Fibroblast of skin of abdomen (primary cell): ENCODE results near the gene MIDN.
A peak's percentile ranks its signal among the peaks of the same experiment; 100 is the strongest.
"Not testable (repeated sequence)": the region's sequence is repeated elsewhere in the genome, so short reads cannot be mapped to it uniquely, and the experiment has no call there.

Source experiments
- DNase-seq: peaks from one replicate; pipeline ENCODE4 v3.0.0-alpha.2; 2013

The MIDN gene

GRCh38 chr19:1246265-1247087, 1.9 kb upstream of the MIDN start:
- not testable (repeated sequence) for DNase-seq

GRCh38 chr19:1247748-1248138, 640 bp upstream of the MIDN start:
- no peak for DNase-seq

- DNase-seq, result peak; percentile 78
These were observed 459 bp downstream of the MIDN start for GRCh38 chr19:1248786-1249297.

GRCh38 chr19:1249298-1249989, 1.1 kb downstream of the MIDN start:
- peak; percentile 98 for DNase-seq

GRCh38 chr19:1249990-1250436, 1.6 kb downstream of the MIDN start:
- no peak for DNase-seq

GRCh38 chr19:1250437-1251260, 2.3 kb downstream of the MIDN start:
- DNase-seq, result peak; percentile 84

- peak; percentile 78 for DNase-seq
These were observed 3.2 kb downstream of the MIDN start for GRCh38 chr19:1251330-1252220.

GRCh38 chr19:1252221-1252820, 3.9 kb downstream of the MIDN start:
- DNase-seq, result peak; percentile 96

GRCh38 chr19:1252821-1253513, 4.6 kb downstream of the MIDN start:
- peak; percentile 99 for DNase-seq

GRCh38 chr19:1253514-1254080, 5.2 kb downstream of the MIDN start:
- no peak for DNase-seq

GRCh38 chr19:1254081-1254527, 5.7 kb downstream of the MIDN start:
- no peak for DNase-seq

- no peak for DNase-seq
These were observed 6.3 kb downstream of the MIDN start for GRCh38 chr19:1254530-1255185.

GRCh38 chr19:1255186-1256161, 7.1 kb downstream of the MIDN start:
- no peak for DNase-seq

- DNase-seq, result no peak
These were observed 8.5 kb downstream of the MIDN start for GRCh38 chr19:1256646-1257474.

GRCh38 chr19:1257475-1258162, 9.2 kb downstream of the MIDN start:
- no peak for DNase-seq

GRCh38 chr19:1258163-1258492, 9.7 kb downstream of the MIDN start:
- no peak for DNase-seq

- DNase-seq, result no peak
These were observed 10.4 kb downstream of the MIDN start for GRCh38 chr19:1258707-1259205.
